H9 (cell line): Measurements from ENCODE around the gene FAM149A. TPM values are rescaled to one million over a fixed set of nuclear protein-coding genes. Genes with fewer than 3 reads are reported as not detected.

Experiments
- DNase-seq: peaks from one replicate; pipeline ENCODE4 v3.0.0-alpha.2; 2017
- H2AFZ ChIP-seq: one replicate; pipeline ENCODE4 v1.6.1; 2013; ENCODE audit warnings: mild to moderate bottlenecking, low read length, control low read depth, moderate library complexity
- H2AK5ac ChIP-seq: 2 replicates; pipeline ENCODE4 v1.6.1; 2013; ENCODE audit warnings: low read length, control low read depth, mixed read lengths; ENCODE audit not compliant: insufficient read length
- H2BK120ac ChIP-seq: one replicate; pipeline ENCODE4 v1.6.1; 2013; ENCODE audit warnings: low read depth, mild to moderate bottlenecking, low read length, control low read depth, inconsistent platforms; ENCODE audit not compliant: poor library complexity, severe bottlenecking
- H2BK12ac ChIP-seq: 2 replicates; pipeline ENCODE4 v1.6.1; 2013; ENCODE audit warnings: low read length, control low read depth, mixed read lengths, low read depth; ENCODE audit not compliant: insufficient read length
- H2BK15ac ChIP-seq: 2 replicates; pipeline ENCODE4 v1.6.1; 2013; ENCODE audit warnings: low read depth, low read length, control low read depth
- H2BK20ac ChIP-seq: one replicate; pipeline ENCODE4 v1.6.1; 2013; ENCODE audit warnings: low read depth, mild to moderate bottlenecking, low read length, control low read depth, inconsistent platforms; ENCODE audit not compliant: poor library complexity, severe bottlenecking
- H2BK5ac ChIP-seq: 2 replicates; pipeline ENCODE4 v1.6.1; 2013; ENCODE audit warnings: low read length, control low read depth, mixed read lengths; ENCODE audit not compliant: insufficient read length
- H3K14ac ChIP-seq: 2 replicates; pipeline ENCODE4 v1.6.1; 2013; ENCODE audit warnings: low read length, control low read depth; ENCODE audit not compliant: insufficient read depth
- H3K18ac ChIP-seq: 2 replicates; pipeline ENCODE4 v1.6.1; 2013; ENCODE audit warnings: low read depth, mild to moderate bottlenecking, mixed read lengths, low read length, control low read depth; ENCODE audit not compliant: insufficient read length
- H3K23ac ChIP-seq: 2 replicates; pipeline ENCODE4 v1.6.1; 2013; ENCODE audit warnings: low read length, control low read depth, mixed read lengths, low read depth; ENCODE audit not compliant: insufficient read length
- H3K23me2 ChIP-seq: 2 replicates; pipeline ENCODE4 v1.6.1; 2013; ENCODE audit warnings: low read depth, mild to moderate bottlenecking, mixed read lengths, low read length, control low read depth; ENCODE audit not compliant: insufficient read length, poor library complexity, severe bottlenecking
- H3K27ac ChIP-seq: 2 replicates; pipeline ENCODE4 v1.5.1; 2013; ENCODE audit warnings: low read length, control low read depth, mixed read lengths, low read depth; ENCODE audit not compliant: insufficient read length
- H3K27me3 ChIP-seq: 2 replicates; pipeline ENCODE4 v1.6.1; 2013; ENCODE audit warnings: low read length, control low read depth, inconsistent platforms; ENCODE audit not compliant: insufficient read depth
- H3K4ac ChIP-seq: 2 replicates; pipeline ENCODE4 v1.6.1; 2013; ENCODE audit warnings: low read depth, mild to moderate bottlenecking, control low read depth, inconsistent platforms, low read length, moderate library complexity
- H3K4me1 ChIP-seq: 2 replicates; pipeline ENCODE4 v1.6.1; 2013; ENCODE audit warnings: low read length, control low read depth, inconsistent platforms; ENCODE audit not compliant: insufficient read depth
- H3K4me2 ChIP-seq: 2 replicates; pipeline ENCODE4 v1.6.1; 2013; ENCODE audit warnings: low read length, control low read depth, mixed read lengths; ENCODE audit not compliant: insufficient read length, insufficient read depth
- H3K56ac ChIP-seq: 2 replicates; pipeline ENCODE4 v1.6.1; 2013; ENCODE audit warnings: low read depth, mild to moderate bottlenecking, mixed read lengths, low read length, control low read depth; ENCODE audit not compliant: insufficient read length
- H3K79me1 ChIP-seq: 2 replicates; pipeline ENCODE4 v1.6.1; 2013; ENCODE audit warnings: low read depth, mild to moderate bottlenecking, moderate library complexity, low read length, control low read depth, inconsistent platforms; ENCODE audit not compliant: insufficient read depth, poor library complexity, severe bottlenecking
- H3K79me2 ChIP-seq: 2 replicates; pipeline ENCODE4 v1.6.1; 2013; ENCODE audit warnings: low read length, control low read depth, inconsistent platforms; ENCODE audit not compliant: insufficient read depth
- H3K9ac ChIP-seq: 2 replicates; pipeline ENCODE4 v1.6.1; 2013; ENCODE audit warnings: low read length, control low read depth, mixed read lengths; ENCODE audit not compliant: insufficient read length; ENCODE audit errors: extremely low read depth
- H3K9me3 ChIP-seq: one replicate; pipeline ENCODE4 v1.6.1; 2013; ENCODE audit warnings: low read depth, low read length, inconsistent platforms; ENCODE audit not compliant: control insufficient read depth
- H3T11ph ChIP-seq: one replicate; pipeline ENCODE4 v1.6.1; 2013; ENCODE audit warnings: mild to moderate bottlenecking, low read length, control low read depth, inconsistent platforms
- H4K20me1 ChIP-seq: one replicate; pipeline ENCODE4 v1.6.1; 2013; ENCODE audit not compliant: control insufficient read depth, insufficient read length, insufficient read depth
- H4K5ac ChIP-seq: 2 replicates; pipeline ENCODE4 v1.6.1; 2013; ENCODE audit warnings: low read depth, mild to moderate bottlenecking, mixed read lengths, low read length, control low read depth; ENCODE audit not compliant: insufficient read length
- H4K8ac ChIP-seq: replicated peaks from 2 replicates; pipeline ENCODE4 v1.6.1; 2013; ENCODE audit warnings: low read length, control low read depth, mixed read lengths, low read depth; ENCODE audit not compliant: insufficient read length
- H4K91ac ChIP-seq: 2 replicates; pipeline ENCODE4 v1.6.1; 2013; ENCODE audit warnings: low read depth, mild to moderate bottlenecking, moderate library complexity, mixed read lengths, low read length, control low read depth; ENCODE audit not compliant: insufficient read length
- H3K27ac Mint-ChIP-seq, 3 experiments: 2 replicates in 2 of 3; 3 replicates in 1 of 3; pipeline ENCODE4 v1.8.0; 2020 to 2021; ENCODE audit warnings: mixed read lengths in 3 of 3, mild to moderate bottlenecking in 1 of 3, moderate library complexity in 1 of 3
- H3K27me3 Mint-ChIP-seq: 2 replicates; pipeline ENCODE4 v1.8.0; 2021; ENCODE audit warnings: low read depth, mild to moderate bottlenecking, moderate library complexity, mixed read lengths
- H3K36me3 Mint-ChIP-seq, 3 experiments: 2 replicates in 2 of 3; 3 replicates in 1 of 3; pipeline ENCODE4 v1.8.0; 2020 to 2021; ENCODE audit warnings: low read depth in 3 of 3, mixed read lengths in 3 of 3; ENCODE audit not compliant: insufficient read depth in 1 of 3
- H3K4me1 Mint-ChIP-seq, 2 experiments: 2 replicates each; pipeline ENCODE4 v1.8.0; 2020; ENCODE audit warnings: mixed read lengths in 2 of 2
- H3K4me3 Mint-ChIP-seq, 2 experiments: 2 replicates in 1 of 2; 3 replicates in 1 of 2; pipeline ENCODE4 v1.8.0; 2020 to 2021; ENCODE audit warnings: mild to moderate bottlenecking in 2 of 2, mixed read lengths in 2 of 2, moderate library complexity in 1 of 2
- H3K9me3 Mint-ChIP-seq, 2 experiments: 2 replicates in 1 of 2; 3 replicates in 1 of 2; pipeline ENCODE4 v1.8.0; 2020; ENCODE audit warnings: mild to moderate bottlenecking in 2 of 2, mixed read lengths in 2 of 2, moderate library complexity in 1 of 2
- CTCF ChIP-seq: fragments of 200-600 bp; sonication (generic); conservative IDR thresholded peaks from 3 replicates; pipeline ENCODE4 v1.8.0; 2021; ENCODE audit warnings: antibody characterized with exemption, mild to moderate bottlenecking
- total RNA-seq: library from RNA; stranded (reverse); gene quantifications from 2 replicates; pipeline ENCODE4 v1.2.1, GENCODE V29; 2021

FAM149A gene
- total RNA-seq, 1 experiment from 2014 or later, result 5.9 TPM

GRCh38 chr4:186088523-186088922 is 16.0 kb upstream of the FAM149A start:
- Histone ChIP-seq H3K4ac (no peak overlapping the region), H3K23ac (no peak overlapping the region), H3K18ac (no peak overlapping the region), H2BK5ac (no peak overlapping the region), H3K23me2 (no peaks in the 10 kb centered on the region), H4K20me1 (no peaks in the 10 kb centered on the region), H3K9ac (no peak overlapping the region), H4K5ac (no peak overlapping the region), H3K9me3 (no peaks in the 10 kb centered on the region), H3K4me1 (no peaks in the 10 kb centered on the region), H2BK120ac (no peak overlapping the region), H4K91ac (no peak overlapping the region), H2BK12ac (no peak overlapping the region), H2AFZ (no peak overlapping the region), H3K79me1 (no peaks in the 10 kb centered on the region), H3K14ac (no peak overlapping the region), H3K27me3 (no peaks in the 10 kb centered on the region), H3T11ph (no peak overlapping the region), H2BK15ac (no peak overlapping the region), H3K27ac (no peak overlapping the region), H2BK20ac (no peak overlapping the region), H3K79me2 (no peaks in the 10 kb centered on the region), H4K8ac (no peak overlapping the region), H2AK5ac (no peak overlapping the region), H3K4me2 (no peak overlapping the region), H3K56ac (no peak overlapping the region)
- Mint-ChIP-seq H3K27me3 (no peaks in the 10 kb centered on the region; the same call in none of the 2 replicates), H3K9me3 (peaks cover 3 to 5% of the 10 kb centered on the region in 2 experiments; a peak in 3 of 5 replicates), H3K27ac (no peak overlapping the region), H3K36me3 (no peaks in the 10 kb centered on the region; a peak in 1 of 7 replicates), H3K4me3 (no peak overlapping the region), H3K4me1 (peaks cover 8 to 10% of the 10 kb centered on the region in 2 experiments; a peak in 3 of 4 replicates)
- TF ChIP-seq CTCF, result no peak
- DNase-seq, result no peak
